Measurements from ENCODE around the gene SLC17A9.
"Not testable (repeated sequence)": the region's sequence is repeated elsewhere in the genome, so short reads cannot be mapped to it uniquely, and the experiment has no call there.

The SLC17A9 gene

GRCh38 chr20:62957136-62958117 lies 4.9 kb downstream of the SLC17A9 start:
- no peak for DNase-seq

- DNase-seq, result no peak
Measured at GRCh38 chr20:62958388-62959100, 6.0 kb downstream of the SLC17A9 start.

GRCh38 chr20:62959101-62959971 lies 6.8 kb downstream of the SLC17A9 start:
- no peak for DNase-seq

- DNase-seq, result no peak
Measured at GRCh38 chr20:62959998-62960436, 7.5 kb downstream of the SLC17A9 start.

GRCh38 chr20:62960446-62961309 lies 8.2 kb downstream of the SLC17A9 start:
- not testable (repeated sequence) for DNase-seq

- DNase-seq, result no peak
Measured at GRCh38 chr20:62961310-62961783, 8.8 kb downstream of the SLC17A9 start.

- no peak for DNase-seq
Measured at GRCh38 chr20:62961799-62962198, 9.3 kb downstream of the SLC17A9 start.

- no peak for DNase-seq
Measured at GRCh38 chr20:62962221-62962879, 9.8 kb downstream of the SLC17A9 start.

- no peak for DNase-seq
Measured at GRCh38 chr20:62962891-62963613, 10.5 kb downstream of the SLC17A9 start.

GRCh38 chr20:62963614-62964397 lies 11.3 kb downstream of the SLC17A9 start:
- DNase-seq, result no peak

GRCh38 chr20:62964700-62965099 lies 12.2 kb downstream of the SLC17A9 start:
- DNase-seq, result no peak

- DNase-seq, result no peak
Measured at GRCh38 chr20:62965363-62965771, 12.9 kb downstream of the SLC17A9 start.

GRCh38 chr20:62966212-62967148 lies 14.0 kb downstream of the SLC17A9 start:
- no peak for DNase-seq

- DNase-seq, result no peak
Measured at GRCh38 chr20:62967149-62967501, 14.6 kb downstream of the SLC17A9 start.

GRCh38 chr20:62967628-62968351 lies 15.3 kb downstream of the SLC17A9 start:
- no peak for DNase-seq

GRCh38 chr20:62968378-62969178 lies 16.1 kb downstream of the SLC17A9 start:
- DNase-seq, result no peak
